Measurements from ENCODE around the gene RAD51D. TPM values are rescaled to one million over a fixed set of nuclear protein-coding genes. Genes with fewer than 3 reads are reported as not detected.

RAD51D gene
- total RNA-seq, 2 donors from 2014 or later = 6.5 to 25.1 TPM

GRCh38 chr17:35053204-35053603 is 66.5 kb downstream of the RAD51D start:
- Histone ChIP-seq H3K36me3 (no peaks in the 10 kb centered on the region), H3K27me3 (replicated peaks; ENCODE audit: insufficient read depth) (no peaks in the 10 kb centered on the region), H3K27ac (no peak overlapping the region), H3K4me3 (no peak overlapping the region), H3K4me1 (ENCODE audit: control insufficient read depth in 1 of 2, low read depth in 2 of 2) (peaks cover 0 to 12% of the 10 kb centered on the region in 2 donors), H3K9me3 (no peaks in the 10 kb centered on the region)
- ATAC-seq (ENCODE audit: insufficient number of reproducible peaks, low FRiP score, low read depth) = no peak
- TF ChIP-seq CTCF (IDR thresholded peaks at IDR 0.05) = no peak
- DNase-seq (ENCODE audit: low spot score) = no peak

- H3K36me3 ChIP-seq = no peaks in the 10 kb centered on the region
Measured at GRCh38 chr17:35052780-35053179, 66.9 kb downstream of the RAD51D start.

GRCh38 chr17:35052241-35052610 is 67.4 kb downstream of the RAD51D start:
- TF ChIP-seq CTCF (IDR thresholded peaks at IDR 0.05) = no peak
- H3K9me3 ChIP-seq = no peaks in the 10 kb centered on the region
- no peak for DNase-seq (ENCODE audit: low spot score)
- no peak overlapping the region for H3K4me3 ChIP-seq
- no peak for ATAC-seq (ENCODE audit: insufficient number of reproducible peaks, low FRiP score, low read depth)
- no peaks in the 10 kb centered on the region for H3K36me3 ChIP-seq
- no peak overlapping the region for H3K27ac ChIP-seq
- no peaks in the 10 kb centered on the region for H3K27me3 ChIP-seq (replicated peaks; ENCODE audit: insufficient read depth)
- peaks cover 0 to 12% of the 10 kb centered on the region in 2 donors for H3K4me1 ChIP-seq (ENCODE audit: control insufficient read depth in 1 of 2, low read depth in 2 of 2)

More at GRCh38 chr17:35052780-35053179, 66.9 kb downstream of the RAD51D start:
- no peak overlapping the region for H3K4me3 ChIP-seq
- no peak for TF ChIP-seq CTCF (IDR thresholded peaks at IDR 0.05)
- DNase-seq (ENCODE audit: low spot score) = no peak
- H3K4me1 ChIP-seq (ENCODE audit: control insufficient read depth in 1 of 2, low read depth in 2 of 2) = peaks cover 0 to 12% of the 10 kb centered on the region in 2 donors
- ATAC-seq (ENCODE audit: insufficient number of reproducible peaks, low FRiP score, low read depth) = no peak
- H3K27ac ChIP-seq = no peak overlapping the region
- H3K27me3 ChIP-seq (replicated peaks; ENCODE audit: insufficient read depth) = no peaks in the 10 kb centered on the region
- H3K9me3 ChIP-seq = no peaks in the 10 kb centered on the region

GRCh38 chr17:35051579-35052240 is 68.0 kb downstream of the RAD51D start:
- no peaks in the 10 kb centered on the region for H3K36me3 ChIP-seq
- no peaks in the 10 kb centered on the region for H3K9me3 ChIP-seq
- no peaks in the 10 kb centered on the region for H3K27me3 ChIP-seq (replicated peaks; ENCODE audit: insufficient read depth)
- peak overlapping the region in 1 of 2 donors; percentile 4 for H3K27ac ChIP-seq
- DNase-seq (ENCODE audit: low spot score) (no peak), ATAC-seq (ENCODE audit: insufficient number of reproducible peaks, low FRiP score, low read depth) (no peak)
- H3K4me3 ChIP-seq = no peak overlapping the region
- peaks cover 0 to 12% of the 10 kb centered on the region in 2 donors for H3K4me1 ChIP-seq (ENCODE audit: control insufficient read depth in 1 of 2, low read depth in 2 of 2)
- TF ChIP-seq CTCF (IDR thresholded peaks at IDR 0.05) = no peak

GRCh38 chr17:35051183-35051578 is 68.5 kb downstream of the RAD51D start:
- no peaks in the 10 kb centered on the region for H3K27me3 ChIP-seq (replicated peaks; ENCODE audit: insufficient read depth)
- ATAC-seq (ENCODE audit: insufficient number of reproducible peaks, low FRiP score, low read depth) (no peak), DNase-seq (ENCODE audit: low spot score) (no peak)
- H3K36me3 ChIP-seq = no peaks in the 10 kb centered on the region
- peaks cover 0 to 12% of the 10 kb centered on the region in 2 donors for H3K4me1 ChIP-seq (ENCODE audit: control insufficient read depth in 1 of 2, low read depth in 2 of 2)
- no peak for TF ChIP-seq CTCF (IDR thresholded peaks at IDR 0.05)
- no peaks in the 10 kb centered on the region for H3K9me3 ChIP-seq
- peak overlapping the region in 1 of 2 donors; percentile 4 for H3K27ac ChIP-seq
- H3K4me3 ChIP-seq = no peak overlapping the region
